Stimulated activated CD8-positive, alpha-beta memory T cell treated with anti-CD3 and anti-CD28 coated beads, Interleukin-7, amount 100 ng/mL, for 24 hours (primary cell): ENCODE results near the gene METRN.

Experiments used
- DNase-seq: peaks from one replicate; pipeline ENCODE4 v3.0.0-alpha.2; 2020; ENCODE audit warnings: low read depth

METRN gene

GRCh38 chr16:714558-715476 is at the start of gene METRN:
Gene METRN, plus strand, starts transcription at chr16:715118. Its CDS starts 172 bp downstream, at chr16:715290.
- DNase-seq = peak; percentile 83

GRCh38 chr16:666572-666971 is 48.3 kb upstream of the METRN start:
- DNase-seq = no peak

- DNase-seq = no peak
Measured at GRCh38 chr16:667113-667779, 47.7 kb upstream of the METRN start.

GRCh38 chr16:667780-668518 is 47.0 kb upstream of the METRN start, which contains the start of gene RHOT2:
Gene RHOT2, plus strand, starts transcription at chr16:668132. Its CDS starts 68 bp downstream, at chr16:668200.
- DNase-seq = peak; percentile 85

GRCh38 chr16:668519-669171 is 46.3 kb upstream of the METRN start:
- no peak for DNase-seq

DNA sequence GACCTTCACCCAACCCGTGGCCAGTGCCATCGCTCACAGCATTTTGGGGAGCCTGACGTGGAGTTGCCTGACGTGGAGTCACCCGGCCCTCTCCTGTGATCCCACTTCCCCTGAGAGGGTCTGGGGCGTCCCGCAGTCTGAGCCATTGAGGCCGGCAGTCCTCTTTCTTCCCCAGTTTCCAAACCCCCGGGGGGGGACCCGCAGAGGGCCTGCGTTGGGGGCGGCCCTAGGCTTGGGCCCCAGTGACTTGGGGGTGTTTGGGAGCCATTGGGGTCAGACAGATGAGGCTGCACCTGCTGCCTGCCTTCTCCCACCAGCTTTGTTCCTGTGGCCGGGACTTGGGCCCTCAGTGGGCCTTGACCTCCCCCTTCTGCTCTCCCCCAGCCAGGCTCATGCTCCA is 45.3 kb upstream of the METRN start:
- no peak for DNase-seq

DNA sequence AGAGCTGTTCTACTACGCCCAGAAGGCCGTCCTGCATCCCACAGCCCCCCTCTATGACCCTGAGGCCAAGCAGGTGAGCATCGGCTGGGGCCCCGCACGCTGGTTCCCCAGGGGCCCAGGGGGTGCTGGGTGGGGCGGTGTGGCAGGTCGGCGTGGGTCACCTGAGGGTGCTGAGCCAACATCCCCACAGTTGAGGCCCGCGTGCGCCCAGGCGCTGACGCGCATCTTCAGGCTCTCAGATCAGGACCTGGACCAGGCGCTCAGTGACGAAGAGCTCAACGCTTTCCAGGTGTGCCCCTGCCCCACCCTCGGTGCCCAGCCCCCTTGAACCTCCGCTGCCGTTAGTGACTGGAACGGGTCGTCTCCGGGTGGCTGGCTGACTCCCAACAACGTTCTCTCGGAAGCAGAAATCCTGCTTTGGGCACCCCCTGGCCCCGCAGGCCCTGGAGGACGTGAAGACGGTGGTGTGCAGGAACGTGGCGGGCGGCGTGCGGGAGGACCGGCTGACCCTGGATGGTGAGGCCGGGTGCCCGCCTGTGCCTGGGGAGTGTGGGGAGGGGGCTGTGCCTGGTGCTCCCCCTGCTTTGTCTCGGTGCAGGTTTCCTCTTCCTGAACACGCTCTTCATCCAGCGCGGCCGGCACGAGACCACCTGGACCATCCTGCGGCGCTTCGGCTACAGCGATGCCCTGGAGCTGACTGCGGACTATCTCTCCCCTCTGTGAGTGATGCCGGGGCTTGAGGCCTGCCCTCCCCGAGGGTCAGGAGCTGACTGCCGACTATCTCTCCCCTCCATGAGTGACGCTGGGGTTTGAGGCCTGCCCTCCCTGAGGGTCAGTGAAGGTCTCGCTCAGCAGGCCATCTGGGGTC is 44.2 kb upstream of the METRN start:
- no peak for DNase-seq

GRCh38 chr16:671353-672131 is 43.4 kb upstream of the METRN start:
- no peak for DNase-seq

DNA sequence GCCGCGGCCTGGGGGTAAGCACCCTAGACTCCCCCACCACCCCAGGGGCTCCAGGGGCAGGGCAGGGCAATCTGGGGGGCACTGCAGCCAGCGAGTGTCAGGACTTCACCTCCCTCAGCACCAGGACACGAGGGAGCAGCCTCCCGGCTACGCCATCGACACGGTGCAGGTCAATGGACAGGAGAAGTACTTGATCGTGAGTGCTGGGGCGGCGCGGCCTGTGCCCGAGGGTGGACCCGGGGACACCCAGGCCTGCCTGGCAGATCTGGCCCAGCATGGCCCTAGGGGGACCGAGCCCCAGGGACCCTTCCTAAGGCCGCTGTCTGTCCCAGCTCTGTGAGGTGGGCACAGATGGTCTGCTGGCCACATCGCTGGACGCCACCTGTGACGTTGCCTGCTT is 42.5 kb upstream of the METRN start:
- DNase-seq = no peak

DNA sequence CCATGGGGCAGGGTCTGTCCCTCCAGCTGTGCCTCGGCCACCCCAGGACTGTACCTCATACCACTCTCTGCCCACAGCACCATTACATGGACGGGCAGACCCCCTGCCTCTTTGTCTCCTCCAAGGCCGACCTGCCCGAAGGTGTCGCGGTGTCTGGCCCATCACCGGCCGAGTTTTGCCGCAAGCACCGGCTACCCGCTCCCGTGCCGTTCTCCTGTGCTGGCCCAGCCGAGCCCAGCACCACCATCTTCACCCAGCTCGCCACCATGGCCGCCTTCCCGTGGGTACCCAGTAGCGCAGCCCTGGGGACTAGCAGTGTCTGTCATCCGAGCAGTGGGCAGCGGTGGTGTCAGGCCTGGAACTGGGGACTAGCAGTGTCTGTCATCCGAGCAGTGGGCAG is 42.1 kb upstream of the METRN start:
- no peak for DNase-seq

DNA sequence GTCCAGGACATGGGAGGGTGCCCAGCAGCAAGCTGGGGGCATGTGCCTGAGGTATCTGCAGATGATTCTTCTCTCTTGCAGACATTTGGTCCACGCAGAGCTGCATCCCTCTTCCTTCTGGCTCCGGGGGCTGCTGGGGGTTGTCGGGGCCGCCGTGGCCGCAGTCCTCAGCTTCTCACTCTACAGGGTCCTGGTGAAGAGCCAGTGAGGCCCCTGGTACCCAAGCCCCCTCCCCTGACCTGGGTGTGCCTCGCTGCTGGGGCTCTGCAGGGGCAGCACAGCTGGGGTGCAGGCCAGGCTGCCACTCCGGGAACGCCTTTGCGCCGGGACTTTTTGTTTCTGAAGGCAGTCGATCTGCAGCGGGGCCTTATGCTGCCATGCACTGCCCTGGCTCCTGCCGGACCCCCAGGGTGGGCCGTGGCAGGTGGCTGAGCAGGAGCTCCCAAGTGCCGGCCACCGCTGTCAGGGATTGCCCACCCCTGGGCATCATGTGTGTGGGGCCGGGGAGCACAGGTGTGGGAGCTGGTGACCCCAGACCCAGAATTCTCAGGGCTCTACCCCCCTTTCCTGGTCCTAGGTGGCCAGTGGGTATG is 41.4 kb upstream of the METRN start:
- no peak for DNase-seq

GRCh38 chr16:674214-674881 is 40.6 kb upstream of the METRN start:
- DNase-seq = no peak

DNA sequence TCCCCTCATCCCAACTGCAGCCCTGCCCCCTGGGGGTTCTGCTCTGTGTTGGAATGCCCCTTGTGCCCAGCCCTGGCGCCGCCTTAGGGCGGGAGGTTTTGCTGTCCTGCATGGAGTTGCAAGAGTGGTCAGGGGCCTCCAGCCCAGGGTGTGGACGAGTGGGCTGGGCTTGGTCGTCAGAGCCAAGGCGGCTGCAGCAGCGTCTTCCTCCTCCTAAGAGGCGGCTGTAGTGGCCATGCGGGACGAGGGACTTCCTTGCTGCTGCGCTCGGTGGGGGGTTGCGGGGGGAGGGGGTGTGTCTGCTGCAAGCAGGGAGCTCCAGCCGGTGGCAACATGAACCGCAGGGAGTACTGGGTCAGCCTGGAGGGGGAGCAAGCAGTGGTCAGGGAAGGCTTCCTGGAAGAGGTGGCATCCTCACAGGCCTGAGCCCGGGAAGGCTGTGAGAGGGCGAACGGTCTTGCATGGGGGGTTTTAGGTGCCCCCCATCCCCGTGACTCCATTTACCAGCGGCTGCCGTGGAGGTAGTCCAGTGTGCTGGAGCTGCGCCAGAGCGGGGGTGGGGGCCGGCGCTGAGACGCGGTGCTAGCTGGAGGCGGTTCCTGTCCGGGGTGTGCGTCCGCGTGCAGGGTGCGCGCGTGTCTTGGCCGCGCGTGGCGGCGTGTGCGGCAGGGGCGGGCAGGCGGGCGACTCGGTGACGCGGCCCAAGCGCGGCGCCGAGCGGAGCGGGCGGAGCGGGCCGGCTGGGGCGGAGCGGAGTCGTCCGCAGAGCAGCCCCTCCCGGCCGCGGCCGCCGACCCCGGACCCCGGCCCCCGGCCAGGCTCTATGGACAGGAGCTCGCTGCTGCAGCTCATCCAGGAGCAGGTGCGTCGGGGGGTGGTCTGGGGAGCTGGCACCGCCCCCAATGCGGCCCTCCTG is 39.7 kb upstream of the METRN start, which contains the start of gene RHBDL1:
Gene RHBDL1 (plus strand): TSS at position 704 of the 916 bp plus-strand sequence. CDS start 120 bp downstream, at position 824.
- DNase-seq = no peak

DNA sequence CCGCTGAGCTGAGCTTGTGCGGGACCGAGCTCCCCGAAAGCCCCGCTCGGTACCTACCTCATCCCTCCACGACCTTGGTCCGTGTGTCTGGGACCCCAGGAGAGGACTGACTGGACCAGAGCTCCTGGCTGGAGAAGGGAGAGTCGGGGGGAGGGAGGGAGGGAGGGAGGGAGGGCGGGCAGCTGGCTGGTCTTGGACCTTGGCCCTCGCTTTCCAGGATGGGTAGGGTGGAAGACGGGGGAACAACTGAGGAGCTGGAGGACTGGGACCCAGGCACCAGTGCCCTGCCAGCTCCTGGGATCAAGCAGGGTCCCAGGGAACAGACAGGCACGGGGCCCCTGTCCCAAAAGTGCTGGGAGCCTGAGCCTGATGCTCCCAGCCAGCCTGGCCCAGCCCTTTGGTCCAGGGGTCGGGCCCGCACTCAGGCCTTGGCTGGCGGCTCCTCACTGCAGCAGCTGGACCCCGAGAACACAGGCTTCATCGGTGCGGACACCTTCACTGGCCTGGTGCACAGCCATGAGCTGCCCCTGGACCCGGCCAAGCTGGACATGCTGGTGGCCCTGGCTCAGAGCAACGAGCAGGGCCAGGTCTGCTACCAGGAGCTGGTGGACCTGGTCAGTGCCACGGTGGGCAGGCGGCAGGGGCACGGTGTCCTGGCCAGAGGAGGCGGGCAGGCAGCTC is 38.9 kb upstream of the METRN start:
- no peak for DNase-seq

DNA sequence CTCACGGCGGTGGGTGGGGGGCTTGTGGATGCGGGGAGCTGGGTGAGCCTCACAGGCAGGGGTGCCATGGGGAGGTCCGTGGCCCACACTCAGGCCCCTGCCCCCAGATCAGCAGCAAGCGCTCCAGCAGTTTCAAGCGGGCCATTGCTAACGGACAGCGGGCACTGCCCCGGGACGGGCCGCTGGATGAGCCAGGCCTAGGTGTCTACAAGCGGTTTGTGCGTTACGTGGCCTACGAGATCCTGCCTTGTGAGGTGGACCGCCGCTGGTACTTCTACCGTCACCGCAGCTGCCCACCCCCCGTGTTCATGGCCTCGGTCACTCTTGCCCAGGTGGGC is 38.4 kb upstream of the METRN start:
- DNase-seq = no peak

DNA sequence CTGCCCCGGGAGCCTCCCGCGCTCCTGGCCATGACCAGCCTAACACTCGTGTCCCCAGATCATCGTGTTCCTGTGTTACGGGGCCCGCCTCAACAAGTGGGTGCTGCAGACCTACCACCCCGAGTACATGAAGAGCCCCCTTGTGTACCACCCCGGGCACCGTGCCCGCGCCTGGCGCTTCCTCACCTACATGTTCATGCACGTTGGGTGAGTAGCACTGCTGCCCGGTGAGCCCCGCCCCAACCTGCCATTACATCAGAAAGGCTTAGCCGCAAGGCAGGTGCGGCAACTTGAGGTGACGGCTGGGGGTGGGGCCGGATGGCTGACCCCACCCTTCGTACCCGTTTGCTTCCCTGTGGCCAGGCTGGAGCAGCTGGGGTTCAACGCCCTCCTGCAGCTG is 38.0 kb upstream of the METRN start:
- no peak for DNase-seq
